GM23338 (cell line): Measurements from ENCODE around the gene ECE1. TPM values are rescaled to one million over a fixed set of nuclear protein-coding genes. Genes with fewer than 3 reads are reported as not detected.
"Not testable (repeated sequence)": the region's sequence is repeated elsewhere in the genome, so short reads cannot be mapped to it uniquely, and the experiment has no call there.

Source experiments
- ATAC-seq: fragments of 200-7000 bp; cut with Tn5 transposase; 3 replicates; pipeline ENCODE4 v1.9.1; 2020
- DNase-seq: peaks from one replicate; pipeline ENCODE4 v3.0.0-alpha.2; 2015; ENCODE audit warnings: low spot score
- H2AFZ ChIP-seq: fragments of 200-600 bp; sonication (generic); 2 replicates; pipeline ENCODE4 v1.8.0; 2016; ENCODE audit warnings: antibody characterized with exemption, mild to moderate bottlenecking, moderate library complexity
- H3F3A ChIP-seq: fragments of 200-600 bp; sonication (generic); replicated peaks from 2 replicates; pipeline ENCODE4 v1.8.0; 2017; ENCODE audit warnings: antibody characterized with exemption, mixed run types, low read depth
- H3K27ac ChIP-seq: fragments of 200-600 bp; sonication (generic); 2 replicates; pipeline ENCODE4 v1.6.1; 2016; ENCODE audit warnings: low read depth
- H3K27me3 ChIP-seq: fragments of 200-600 bp; sonication (generic); 2 replicates; pipeline ENCODE4 v1.8.0; 2016; ENCODE audit warnings: mild to moderate bottlenecking, mixed run types, moderate library complexity; ENCODE audit not compliant: insufficient read depth
- H3K36me3 ChIP-seq: fragments of 200-600 bp; sonication (generic); 2 replicates; pipeline ENCODE4 v1.8.0; 2016; ENCODE audit warnings: mild to moderate bottlenecking; ENCODE audit not compliant: insufficient read depth
- H3K4me1 ChIP-seq: fragments of 200-600 bp; sonication (generic); 2 replicates; pipeline ENCODE4 v1.8.0; 2016; ENCODE audit warnings: mild to moderate bottlenecking, moderate library complexity; ENCODE audit not compliant: insufficient read depth
- H3K4me2 ChIP-seq: fragments of 200-600 bp; sonication (generic); 2 replicates; pipeline ENCODE4 v1.7.1; 2017; ENCODE audit warnings: mixed run types
- H3K4me3 ChIP-seq: fragments of 200-600 bp; sonication (generic); 2 replicates; pipeline ENCODE4 v1.6.1; 2016; ENCODE audit warnings: mixed run types
- H3K79me2 ChIP-seq: fragments of 200-600 bp; sonication (generic); replicated peaks from 2 replicates; pipeline ENCODE4 v1.8.0; 2017; ENCODE audit warnings: mild to moderate bottlenecking; ENCODE audit not compliant: insufficient read depth
- H3K9me2 ChIP-seq: fragments of 200-600 bp; sonication (generic); 2 replicates; pipeline ENCODE4 v1.8.0; 2017; ENCODE audit not compliant: insufficient read depth
- H4K20me1 ChIP-seq: fragments of 200-600 bp; sonication (generic); replicated peaks from 2 replicates; pipeline ENCODE4 v1.8.0; 2017; ENCODE audit warnings: mild to moderate bottlenecking; ENCODE audit not compliant: insufficient read depth
- H3K27ac Mint-ChIP-seq: 2 replicates; pipeline ENCODE4 v1.8.0; 2020; ENCODE audit warnings: inconsistent platforms, mild to moderate bottlenecking, moderate library complexity, mixed read lengths
- H3K27me3 Mint-ChIP-seq: 3 replicates; pipeline ENCODE4 v1.8.0; 2022; ENCODE audit warnings: low read depth, mild to moderate bottlenecking, moderate library complexity, mixed read lengths, inconsistent platforms; ENCODE audit not compliant: insufficient read depth, poor library complexity
- H3K36me3 Mint-ChIP-seq: 3 replicates; pipeline ENCODE4 v1.8.0; 2021; ENCODE audit warnings: low read depth, mild to moderate bottlenecking, inconsistent platforms, moderate library complexity, mixed read lengths
- H3K4me1 Mint-ChIP-seq: 3 replicates; pipeline ENCODE4 v1.8.0; 2020; ENCODE audit warnings: mild to moderate bottlenecking, inconsistent platforms, mixed read lengths
- H3K4me3 Mint-ChIP-seq: 3 replicates; pipeline ENCODE4 v1.8.0; 2021; ENCODE audit warnings: moderate library complexity, mild to moderate bottlenecking, inconsistent platforms, mixed read lengths
- H3K9me3 Mint-ChIP-seq: 3 replicates; pipeline ENCODE4 v1.8.0; 2020; ENCODE audit warnings: moderate library complexity, mild to moderate bottlenecking, inconsistent platforms, mixed read lengths
- CREB1 ChIP-seq: fragments of 250-450 bp; sonication (Bioruptor Pico); IDR thresholded peaks from 2 replicates; pipeline ENCODE4 v1.5.0; 2020; ENCODE audit warnings: low read depth, mild to moderate bottlenecking, moderate library complexity
- EZH2 ChIP-seq: fragments of 200-600 bp; sonication (generic); IDR thresholded peaks from one replicate; pipeline ENCODE4 v1.8.0; 2017; ENCODE audit warnings: antibody characterized with exemption, mild to moderate bottlenecking, low read depth; ENCODE audit not compliant: unreplicated experiment
- ZNF331 ChIP-seq: fragments of 250-450 bp; sonication (Bioruptor Pico); IDR thresholded peaks from 2 replicates; pipeline ENCODE4 v1.5.0; 2020; ENCODE audit warnings: low read depth, mild to moderate bottlenecking, moderate library complexity
- ZNF462 ChIP-seq: fragments of 250-450 bp; sonication (Bioruptor Pico); IDR thresholded peaks from 2 replicates; pipeline ENCODE4 v1.5.0; 2020; ENCODE audit warnings: mild to moderate bottlenecking, moderate library complexity
- polyA plus RNA-seq: library from polyadenylated mRNA; unstranded; fragments of >200 nt; fragmentation: Nextera tagmentation; extraction: Ambion mirVana; gene quantifications from 2 replicates; pipeline ENCODE4 v1.2.1, GENCODE V29; 2016
- total RNA-seq: library from RNA; depleted of rRNA; stranded (reverse); fragments of >200 nt; shearing (Covaris generic); gene quantifications from 2 replicates; pipeline ENCODE4 v1.2.3, GENCODE V29; 2014

Gene ECE1
- total and polyA plus RNA-seq, 2 experiments from 2014 or later: 11.0 to 45.0 TPM

- TF ChIP-seq ZNF462 (CRISPR knock-in tag): no peak
- TF ChIP-seq CREB1 (CRISPR knock-in tag): no peak
Measured at GRCh38 chr1:21212126-21212525, 78.1 kb downstream of the ECE1 start (continued).

- ATAC-seq, H3K27ac ChIP-seq, H3K4me1 Mint-ChIP-seq, H3K27me3 ChIP-seq, H3K79me2 ChIP-seq, H3K4me2 ChIP-seq, DNase-seq, H3K27me3 Mint-ChIP-seq, H3K9me2 ChIP-seq, H3K9me3 Mint-ChIP-seq, H3K4me3 ChIP-seq, H3K4me3 Mint-ChIP-seq, H2AFZ ChIP-seq, H3K36me3 Mint-ChIP-seq, H3K4me1 ChIP-seq, H3K36me3 ChIP-seq, H3K27ac Mint-ChIP-seq, H3F3A ChIP-seq, H4K20me1 ChIP-seq: not testable (repeated sequence)
Measured at GRCh38 chr1:21208137-21208700, 82.0 kb downstream of the ECE1 start.

- Histone ChIP-seq H3K4me2 (no peak overlapping the region), H3K27ac (no peak overlapping the region), H3F3A (no peaks in the 10 kb centered on the region), H3K27me3 (no peaks in the 10 kb centered on the region), H3K9me2 (no peaks in the 10 kb centered on the region), H3K4me1 (no peaks in the 10 kb centered on the region), H3K36me3 (no peaks in the 10 kb centered on the region), H3K79me2 (no peaks in the 10 kb centered on the region), H3K4me3 (no peak overlapping the region), H2AFZ (no peak overlapping the region), H4K20me1 (no peaks in the 10 kb centered on the region)
- Mint-ChIP-seq H3K27me3 (peaks cover 4% of the 10 kb centered on the region), H3K4me1 (no peaks in the 10 kb centered on the region), H3K9me3 (no peaks in the 10 kb centered on the region), H3K4me3 (no peak overlapping the region), H3K36me3 (no peaks in the 10 kb centered on the region), H3K27ac (no peak overlapping the region)
- ATAC-seq (no peak), DNase-seq (no peak)
- TF ChIP-seq ZNF462 (CRISPR knock-in tag): no peak
- TF ChIP-seq EZH2: no peak
- no peak for TF ChIP-seq ZNF331
- no peak for TF ChIP-seq CREB1 (CRISPR knock-in tag)
Measured at GRCh38 chr1:21206117-21206516, 84.1 kb downstream of the ECE1 start.
